IPS DF 19.7 (cell line): ENCODE data around the gene TAOK3.
"Not testable (repeated sequence)": the region's sequence is repeated elsewhere in the genome, so short reads cannot be mapped to it uniquely, and the experiment has no call there.

ENCODE experiments used
- DNase-seq: peaks from one replicate; pipeline ENCODE4 v3.0.0-alpha.2; 2013; ENCODE audit warnings: low read depth, low spot score

Gene TAOK3

DNA sequence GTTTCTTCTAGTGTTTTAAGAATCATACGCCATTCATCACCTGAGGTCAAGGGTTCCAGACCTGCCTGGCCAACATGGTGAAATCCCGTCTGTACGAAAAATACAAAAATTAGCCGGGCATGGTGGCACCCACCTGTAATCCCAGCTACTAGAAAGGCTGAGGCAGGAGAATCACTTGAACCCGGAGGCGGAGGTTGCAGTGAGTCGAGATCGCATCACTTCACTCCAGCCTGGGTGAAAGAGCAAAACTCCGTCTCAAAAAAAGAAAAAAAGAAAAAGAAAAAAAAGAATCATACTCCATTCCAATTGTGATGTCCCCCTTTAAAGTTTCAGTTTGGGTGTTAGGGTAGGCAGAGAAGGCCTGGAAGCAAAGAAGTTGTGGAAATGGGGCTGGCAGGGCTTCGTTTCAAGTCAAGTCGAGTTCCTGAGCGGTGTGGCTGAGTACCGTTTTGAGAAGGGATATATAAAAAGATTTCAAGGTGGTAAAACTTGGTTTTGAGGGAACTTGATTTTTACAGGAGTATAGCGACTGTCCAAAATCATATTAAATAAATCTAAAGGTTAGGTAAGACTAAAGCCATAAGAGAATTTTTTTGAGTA, 1.5 kb upstream of the TAOK3 start:
- DNase-seq = no peak

DNA sequence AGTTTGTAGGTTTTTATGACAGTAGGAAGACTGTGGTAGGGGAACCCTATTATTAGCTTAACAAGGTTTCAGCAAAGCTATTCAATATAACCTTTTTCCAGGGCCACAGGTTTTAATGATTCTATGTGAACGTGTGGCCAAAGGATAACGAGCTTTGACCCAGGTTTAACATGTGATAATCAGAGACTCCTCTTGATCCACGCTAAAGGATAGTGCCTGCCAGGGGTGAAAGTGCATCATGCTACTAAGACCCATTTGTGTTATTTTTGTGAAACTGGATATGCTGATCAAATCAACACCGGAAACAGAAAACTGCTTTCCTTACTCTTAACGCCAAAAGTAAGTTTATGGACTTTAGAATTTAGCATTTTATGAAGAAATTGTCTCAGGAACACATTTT, 909 bp upstream of the TAOK3 start:
- DNase-seq = no peak

DNA sequence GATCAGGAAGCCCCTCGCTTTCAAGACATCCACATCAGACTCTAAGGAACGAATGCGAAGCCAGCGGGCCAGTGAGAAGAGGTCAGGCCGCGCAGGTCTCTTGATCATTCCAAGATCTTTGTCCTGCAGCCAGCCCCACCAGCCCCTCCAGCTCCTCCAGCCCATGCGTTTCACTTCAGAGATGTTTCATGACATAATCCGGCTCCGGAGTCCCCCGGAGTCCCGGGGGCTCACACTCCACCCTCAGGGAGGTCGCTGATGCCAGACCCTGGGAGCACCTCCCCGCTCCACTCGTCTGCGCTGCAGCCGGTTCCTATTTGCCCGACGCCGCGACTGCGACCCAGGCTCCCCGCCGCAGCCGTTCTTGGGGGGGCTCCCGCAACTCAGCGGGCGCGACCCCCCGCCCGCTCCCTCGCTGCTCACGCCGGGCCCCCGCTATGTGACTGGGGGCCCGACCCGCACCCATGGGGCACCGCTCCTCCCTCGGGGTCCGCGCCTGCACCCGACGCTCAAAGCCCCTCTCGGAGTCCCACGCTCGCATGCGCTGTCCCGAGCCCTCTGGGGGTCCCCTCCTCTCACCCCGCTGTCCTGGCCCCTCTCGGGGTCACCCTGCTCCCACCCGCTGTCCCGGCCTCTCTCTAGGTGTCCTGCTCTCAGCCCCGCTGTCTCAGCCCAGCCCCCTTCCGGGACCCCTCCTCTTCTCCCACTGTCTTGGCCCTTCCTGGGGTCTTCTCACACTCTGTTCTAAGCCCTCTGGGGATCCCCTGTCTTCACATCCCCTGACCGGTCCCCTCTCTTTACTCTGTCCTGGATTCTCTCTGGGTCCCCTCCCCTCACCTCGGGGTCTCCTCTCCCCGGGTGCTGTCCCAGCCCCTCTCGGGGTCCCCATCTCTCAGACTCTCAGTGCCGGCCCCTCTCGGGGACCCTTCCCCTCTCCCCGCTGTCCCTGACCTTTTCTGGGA, 1.1 kb downstream of the TAOK3 start:
- no peak for DNase-seq

DNA sequence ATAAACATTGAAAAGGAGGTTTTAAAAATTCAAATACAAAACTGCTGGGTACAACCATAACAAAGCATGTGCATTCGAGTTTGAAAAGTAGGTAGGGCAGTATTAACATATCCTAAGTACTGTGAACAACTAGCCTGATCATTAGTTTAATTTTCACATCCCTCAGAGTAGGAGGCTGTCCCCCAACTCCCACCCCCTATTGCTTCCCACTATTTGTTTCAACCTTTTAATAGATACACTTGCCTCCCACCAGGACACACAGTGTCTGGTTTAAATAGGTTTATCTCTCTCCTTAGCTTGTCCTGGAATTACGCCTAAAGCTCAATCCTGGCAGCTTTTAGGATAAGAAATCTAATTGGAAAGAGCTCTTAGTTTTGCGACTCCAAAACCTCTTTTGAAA, 2.1 kb downstream of the TAOK3 start:
- DNase-seq = no peak

DNA sequence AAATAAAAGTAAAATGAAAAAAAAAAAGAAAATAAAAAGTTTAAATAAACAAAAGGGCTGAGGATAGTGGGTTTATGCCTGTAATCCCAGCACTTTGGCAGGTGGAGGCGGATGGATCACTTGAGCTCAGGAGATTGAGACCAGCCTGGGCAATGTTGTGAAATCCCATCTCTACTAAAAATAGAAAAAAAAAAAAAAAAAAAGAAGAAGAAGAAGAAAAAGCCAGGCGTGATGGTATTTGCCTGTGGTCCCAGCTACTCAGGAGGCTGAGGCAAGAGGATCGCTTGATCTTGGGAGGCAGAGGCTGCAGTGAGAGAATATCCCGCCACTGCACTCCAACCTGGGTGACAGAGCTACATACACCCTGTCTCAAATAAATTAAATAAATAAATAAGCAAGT, 3.9 kb downstream of the TAOK3 start:
- no peak for DNase-seq

DNA sequence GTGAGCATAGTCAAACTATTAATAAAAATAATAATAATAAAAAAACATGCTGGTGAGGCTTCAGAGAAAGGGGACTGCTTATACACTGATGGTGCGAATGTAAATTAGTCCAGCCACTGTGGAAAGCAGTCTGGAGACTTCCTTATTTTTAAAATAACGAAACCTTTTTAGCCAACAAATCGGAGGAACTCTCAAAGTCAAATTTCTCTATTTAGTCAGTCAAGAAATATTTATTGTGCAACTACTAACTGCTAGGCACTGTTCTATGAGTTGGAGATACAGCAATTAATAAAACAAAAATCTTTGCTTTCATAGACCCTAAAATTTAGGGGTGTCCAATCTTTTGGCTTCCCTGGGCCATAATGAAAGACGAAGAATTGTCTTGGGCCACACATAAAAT, 10.8 kb downstream of the TAOK3 start:
- DNase-seq = no peak

DNA sequence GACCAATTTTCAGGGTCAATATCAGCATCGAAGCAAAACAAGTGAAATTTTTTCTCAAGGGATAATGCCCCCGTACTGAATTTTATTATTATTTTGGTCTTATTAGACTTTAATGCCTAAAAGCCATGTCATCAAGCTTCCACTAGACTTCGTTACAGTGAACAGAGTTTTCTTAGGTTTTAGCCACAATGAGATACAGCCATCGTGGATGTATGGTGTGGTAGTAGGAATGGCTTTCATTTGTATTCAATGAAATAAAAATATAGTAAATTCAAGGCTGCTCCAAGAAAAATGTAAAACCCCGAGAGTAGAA, 11.7 kb downstream of the TAOK3 start:
- no peak for DNase-seq

DNA sequence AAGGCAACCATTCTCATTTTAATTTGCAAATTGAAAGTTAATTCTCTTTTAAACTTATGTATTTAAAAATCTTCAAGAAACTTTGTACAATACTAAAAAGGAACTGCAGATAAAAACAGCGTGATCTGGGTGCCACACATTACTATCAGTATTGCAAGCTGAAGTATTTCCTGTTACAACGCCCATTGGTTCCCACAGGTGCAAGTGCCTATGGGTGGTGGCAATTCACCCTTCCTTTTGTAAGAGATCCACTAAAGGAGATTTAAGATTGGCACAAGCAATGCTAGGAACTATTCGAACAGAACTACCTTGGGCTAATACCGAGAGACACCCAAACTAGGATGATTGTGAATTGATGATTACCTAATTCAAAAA, 13.2 kb downstream of the TAOK3 start:
- DNase-seq = no peak

DNA sequence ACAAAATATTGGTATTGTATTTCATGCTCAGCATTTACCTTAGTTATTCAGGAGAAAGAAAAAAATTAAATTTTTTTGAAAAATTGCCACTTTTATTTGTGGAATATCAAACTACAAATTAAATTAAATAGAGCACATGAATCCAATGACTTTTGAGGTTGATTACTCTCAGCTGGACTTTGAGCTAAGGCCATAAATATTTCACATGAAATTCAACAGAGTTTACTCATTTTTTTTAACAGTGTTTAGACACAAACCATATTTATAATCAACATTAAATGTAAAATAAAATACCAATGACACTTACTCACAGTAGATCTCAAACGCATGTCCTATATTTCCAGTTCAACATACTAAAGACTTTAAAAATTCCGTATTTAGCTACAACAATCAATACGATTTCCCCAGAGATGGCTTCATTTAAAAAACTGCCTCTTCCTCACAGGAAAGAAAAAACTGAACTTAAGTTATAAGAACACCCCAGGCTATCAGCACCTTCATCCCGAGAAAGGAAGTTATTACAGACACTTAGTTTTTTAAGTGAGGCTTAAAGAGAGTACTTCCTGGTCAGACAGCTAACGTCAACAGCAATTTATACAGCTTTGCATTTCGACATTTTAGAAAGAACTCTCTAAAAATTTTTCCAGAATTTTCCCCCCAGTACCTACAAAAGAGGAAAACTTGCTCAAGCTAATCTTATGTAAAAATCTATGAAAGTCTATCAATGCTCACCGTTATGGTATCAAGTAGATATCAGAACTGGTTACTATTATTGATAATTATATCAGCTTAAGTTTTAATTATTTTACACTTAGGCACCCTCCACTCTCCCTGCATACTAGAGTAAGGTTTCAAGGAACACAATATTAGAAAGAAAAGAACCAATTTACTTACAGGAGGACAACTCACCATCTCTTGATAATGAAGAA, 13.8 kb downstream of the TAOK3 start:
- DNase-seq = no peak

DNA sequence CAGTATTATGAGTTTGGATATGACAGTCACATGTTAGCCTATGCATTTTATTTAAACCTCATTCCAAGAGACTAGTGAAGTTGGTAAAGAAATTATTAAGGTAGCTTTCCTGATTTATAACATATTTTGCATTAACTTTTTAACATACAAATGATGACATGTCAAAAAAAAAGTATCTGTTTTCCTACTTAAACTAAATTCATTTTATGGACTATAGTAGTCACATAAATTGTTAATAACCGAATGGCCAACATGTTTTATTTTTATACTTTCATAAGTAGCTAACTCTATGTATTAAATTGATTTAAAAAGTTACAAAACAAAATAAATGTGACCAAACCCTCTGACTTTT, 14.7 kb downstream of the TAOK3 start:
- DNase-seq = no peak

DNA sequence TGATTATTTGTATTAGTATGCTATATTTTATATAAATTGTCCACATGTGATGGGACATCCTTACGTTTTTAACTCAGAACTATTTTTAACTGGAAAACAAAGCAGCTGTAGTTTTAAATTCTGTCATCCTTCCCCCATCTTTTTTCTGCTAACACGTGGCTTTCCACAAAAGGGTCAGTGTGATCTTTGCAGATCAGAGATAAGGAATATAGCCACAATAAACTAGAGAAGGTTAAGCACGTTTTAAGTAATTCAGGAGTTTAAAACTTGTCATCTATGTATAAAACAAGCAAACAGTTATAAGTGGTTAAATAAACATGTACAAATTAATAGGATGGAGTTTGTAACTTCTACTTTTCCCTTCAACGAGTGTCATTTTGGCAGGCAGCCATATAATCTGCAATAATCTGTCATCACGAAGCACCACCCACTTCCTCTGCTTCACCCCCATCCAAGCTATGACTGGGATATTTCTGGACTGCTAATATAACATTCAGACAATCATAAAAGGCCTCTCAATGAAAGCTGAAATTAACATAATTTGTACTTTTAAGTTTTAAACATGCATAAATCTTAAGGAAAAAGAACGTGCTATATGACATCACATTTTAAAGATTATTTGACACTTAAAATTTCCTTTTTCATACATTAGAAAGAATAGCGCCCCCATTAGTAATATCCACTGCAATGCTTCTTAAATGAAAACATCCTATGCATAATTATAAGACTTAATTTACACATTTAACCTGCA, 15.3 kb downstream of the TAOK3 start:
- DNase-seq = no peak

DNA sequence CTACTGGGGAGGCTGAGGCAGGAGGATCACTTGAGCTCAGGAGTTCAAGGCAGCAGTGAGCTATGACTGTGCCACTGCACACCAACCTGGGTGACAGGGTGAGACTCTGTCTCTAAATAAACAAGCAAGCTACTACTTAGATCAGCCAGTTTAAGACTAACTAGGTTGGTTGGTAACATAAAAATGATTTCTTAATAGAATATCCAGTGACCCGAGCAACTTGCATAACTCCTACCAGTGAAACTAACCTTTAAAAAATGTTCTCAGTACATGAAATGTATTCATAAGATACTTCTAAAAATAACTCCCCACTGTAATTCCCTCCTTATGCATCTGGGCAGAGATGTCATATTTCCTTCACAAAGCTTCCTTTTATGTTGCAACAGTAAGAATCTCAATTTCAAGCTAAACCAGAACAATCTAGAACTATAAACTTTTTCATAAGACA, 15.9 kb downstream of the TAOK3 start:
- no peak for DNase-seq

DNA sequence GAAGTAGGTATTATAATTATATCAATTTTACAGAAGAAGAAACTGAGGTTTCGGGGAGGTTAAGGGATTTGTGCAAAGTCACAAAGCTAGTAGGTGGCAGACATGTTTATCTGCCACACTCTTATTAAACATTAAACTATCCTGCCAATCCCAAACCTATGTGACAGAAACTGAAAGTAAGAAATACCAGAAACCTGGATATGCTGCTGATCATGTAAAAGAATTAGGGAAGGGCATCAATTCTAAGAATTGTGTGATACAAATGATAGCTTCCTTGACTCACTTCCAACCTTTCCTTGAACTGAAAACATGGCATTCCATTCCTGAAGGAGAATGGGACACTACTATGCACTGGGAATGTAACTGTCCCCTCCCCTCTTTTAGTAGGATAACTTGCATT, 16.9 kb downstream of the TAOK3 start:
- DNase-seq = no peak

DNA sequence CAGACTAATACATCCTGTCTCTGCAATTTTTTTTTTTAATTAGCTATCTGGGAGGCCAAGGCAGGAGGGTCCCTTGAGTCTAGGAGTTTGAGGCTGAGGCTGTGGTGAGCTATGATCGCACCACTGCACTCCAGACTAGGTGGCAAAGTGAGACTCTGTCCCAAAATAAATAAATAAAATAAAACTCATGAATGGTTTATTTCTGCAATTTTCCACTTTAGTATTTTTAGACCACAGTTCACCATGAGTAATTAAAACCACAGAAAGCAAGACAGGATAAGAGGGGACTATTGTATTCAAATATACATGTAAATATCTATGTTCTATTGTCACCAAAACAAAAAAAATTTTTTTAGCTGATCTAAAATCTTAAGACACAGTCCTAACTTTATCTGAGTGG, 17.8 kb downstream of the TAOK3 start:
- DNase-seq = no peak

DNA sequence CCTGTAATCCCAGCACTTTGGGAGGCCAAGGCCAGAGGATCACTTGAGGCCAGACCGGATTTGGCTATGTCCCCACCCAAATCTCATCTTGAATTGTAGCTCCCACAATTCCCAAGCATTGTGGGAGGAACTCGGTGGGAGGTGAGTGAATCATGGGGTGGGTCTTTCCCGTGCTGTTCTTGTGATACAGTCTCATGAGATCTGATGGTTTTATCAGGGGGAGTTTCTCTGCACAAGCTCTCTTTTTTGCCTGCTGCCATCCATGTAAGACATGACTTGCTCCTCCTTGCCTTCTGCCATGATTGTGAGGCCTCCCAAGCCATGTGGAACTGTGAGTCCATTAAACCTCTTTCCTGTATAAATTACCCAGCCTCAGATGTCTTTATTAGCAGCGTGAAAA, 18.2 kb downstream of the TAOK3 start:
- DNase-seq = not testable (repeated sequence)

DNA sequence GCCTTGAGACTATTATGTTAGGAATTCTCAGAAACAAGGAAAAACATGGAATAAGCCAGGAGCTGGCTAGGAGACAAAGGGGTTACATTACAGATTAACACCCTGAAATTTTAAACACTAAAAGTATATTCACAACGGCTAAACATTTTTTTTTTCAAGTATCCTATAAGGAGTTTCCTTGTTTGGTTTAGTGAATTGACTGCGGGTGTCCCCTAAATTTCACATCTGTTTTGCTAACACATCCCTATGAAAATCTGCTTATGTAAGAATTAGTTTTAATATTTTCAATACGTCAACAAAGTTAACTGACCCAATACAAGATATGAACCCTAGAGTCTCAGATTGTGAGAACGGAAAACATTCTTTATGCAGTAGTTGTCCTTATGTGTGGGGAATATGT, 19.0 kb downstream of the TAOK3 start:
- DNase-seq = no peak

DNA sequence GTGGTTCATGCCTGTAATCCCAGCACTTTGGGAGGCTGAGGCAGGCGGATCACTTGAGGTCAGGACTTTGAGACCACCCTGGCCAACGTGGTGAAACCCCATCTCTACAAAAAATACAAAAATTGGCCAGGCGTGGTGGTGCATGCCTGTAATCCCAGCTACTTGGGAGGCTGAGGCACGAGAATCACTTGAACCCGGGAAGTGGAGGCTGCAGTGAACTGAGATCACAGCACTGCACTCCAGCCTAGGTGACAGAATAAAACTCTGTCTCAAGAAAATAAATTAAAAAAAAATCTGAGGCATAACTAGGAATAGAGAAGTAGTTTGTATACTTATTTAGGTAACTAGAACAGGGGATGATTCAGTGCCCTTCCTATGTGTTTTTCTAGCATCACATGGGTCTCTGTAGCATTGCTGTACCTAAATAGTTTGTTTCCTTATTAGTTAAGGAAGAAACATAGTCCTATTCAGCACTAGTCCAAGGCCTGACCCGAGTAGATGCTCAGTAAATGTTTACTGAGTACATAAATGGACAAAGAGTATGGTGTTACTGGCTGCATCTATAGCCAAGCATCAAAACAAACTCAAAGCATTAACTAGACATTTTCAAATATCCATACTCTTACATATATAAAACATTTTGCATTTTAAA, 21.7 kb downstream of the TAOK3 start:
- no peak for DNase-seq

DNA sequence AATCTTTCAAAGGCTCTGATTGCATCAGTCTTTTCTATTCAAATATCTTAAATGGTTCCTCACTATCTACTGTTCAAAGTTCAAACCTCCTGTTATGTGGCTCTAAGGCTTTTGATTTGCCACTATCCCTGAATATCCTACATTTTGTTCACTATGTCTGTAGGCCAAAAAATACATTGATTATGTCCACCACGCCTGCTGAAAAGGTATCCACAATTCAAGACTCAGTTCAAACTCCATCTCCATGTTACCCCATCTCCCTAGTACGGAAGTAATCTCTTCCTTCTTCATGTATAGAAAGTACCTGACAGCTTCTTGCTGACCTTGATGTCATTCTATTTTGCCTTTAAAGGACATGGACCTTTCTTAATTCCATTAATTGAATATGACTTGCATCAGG, 24.8 kb downstream of the TAOK3 start:
- no peak for DNase-seq

DNA sequence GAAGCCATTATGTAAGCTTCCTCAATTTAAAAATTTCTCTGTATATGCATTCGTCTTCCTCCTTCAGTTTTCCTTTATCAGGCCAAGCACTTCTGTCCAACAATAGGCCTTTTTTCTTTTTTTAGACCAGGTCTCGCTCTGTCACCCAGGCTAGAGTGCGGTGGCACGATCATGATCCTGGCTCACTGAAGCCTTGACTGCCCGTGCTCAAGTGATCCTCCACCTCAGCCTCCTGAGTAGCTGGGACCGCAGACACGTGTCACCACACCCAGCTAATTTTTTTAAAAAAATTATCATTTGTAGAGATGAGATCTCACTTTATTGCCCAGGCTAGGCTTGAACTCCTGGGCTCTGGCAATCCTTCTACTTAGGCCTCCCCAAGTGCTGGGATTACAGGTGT, 25.8 kb downstream of the TAOK3 start:
- DNase-seq = no peak

DNA sequence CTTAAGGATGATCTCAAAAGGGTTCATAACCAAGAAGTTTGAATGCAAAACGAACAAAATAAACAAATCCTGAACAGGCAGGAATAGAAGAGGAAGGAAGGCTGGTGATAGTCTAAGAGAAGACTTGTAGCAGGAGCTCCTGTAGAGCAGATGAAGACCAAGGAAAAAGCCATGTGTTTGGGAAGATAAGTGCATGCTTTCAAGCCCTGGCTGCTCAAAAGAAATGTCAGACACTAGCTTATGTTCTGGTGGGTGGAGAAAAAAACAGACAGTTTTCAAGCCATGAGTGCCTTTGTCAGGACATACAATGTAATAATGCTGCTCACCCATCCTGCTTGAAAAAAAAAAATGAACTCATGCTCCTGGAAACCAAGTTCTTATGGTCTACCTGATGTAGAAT, 27.4 kb downstream of the TAOK3 start:
- DNase-seq = no peak

DNA sequence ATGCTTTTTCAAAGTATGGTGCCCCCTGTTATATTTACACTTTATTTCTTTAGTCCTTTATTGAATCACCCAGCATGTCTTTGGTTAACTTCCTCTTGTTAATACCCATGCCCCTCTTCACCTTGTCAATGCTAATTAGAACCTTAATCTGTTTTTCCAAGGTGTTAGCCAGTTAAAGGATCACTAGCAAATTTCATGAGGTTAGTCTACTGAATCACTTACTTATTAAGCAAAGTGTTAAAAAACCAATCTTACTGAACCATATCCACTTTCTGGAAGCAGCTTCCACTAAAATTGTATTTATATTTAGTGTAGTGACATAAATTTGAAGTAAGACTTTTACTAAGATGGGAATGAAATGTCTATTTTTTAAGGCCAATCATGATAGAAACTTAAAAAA, 27.9 kb downstream of the TAOK3 start:
- no peak for DNase-seq
